ENCODE measurements around the gene SYT8.

DNA sequence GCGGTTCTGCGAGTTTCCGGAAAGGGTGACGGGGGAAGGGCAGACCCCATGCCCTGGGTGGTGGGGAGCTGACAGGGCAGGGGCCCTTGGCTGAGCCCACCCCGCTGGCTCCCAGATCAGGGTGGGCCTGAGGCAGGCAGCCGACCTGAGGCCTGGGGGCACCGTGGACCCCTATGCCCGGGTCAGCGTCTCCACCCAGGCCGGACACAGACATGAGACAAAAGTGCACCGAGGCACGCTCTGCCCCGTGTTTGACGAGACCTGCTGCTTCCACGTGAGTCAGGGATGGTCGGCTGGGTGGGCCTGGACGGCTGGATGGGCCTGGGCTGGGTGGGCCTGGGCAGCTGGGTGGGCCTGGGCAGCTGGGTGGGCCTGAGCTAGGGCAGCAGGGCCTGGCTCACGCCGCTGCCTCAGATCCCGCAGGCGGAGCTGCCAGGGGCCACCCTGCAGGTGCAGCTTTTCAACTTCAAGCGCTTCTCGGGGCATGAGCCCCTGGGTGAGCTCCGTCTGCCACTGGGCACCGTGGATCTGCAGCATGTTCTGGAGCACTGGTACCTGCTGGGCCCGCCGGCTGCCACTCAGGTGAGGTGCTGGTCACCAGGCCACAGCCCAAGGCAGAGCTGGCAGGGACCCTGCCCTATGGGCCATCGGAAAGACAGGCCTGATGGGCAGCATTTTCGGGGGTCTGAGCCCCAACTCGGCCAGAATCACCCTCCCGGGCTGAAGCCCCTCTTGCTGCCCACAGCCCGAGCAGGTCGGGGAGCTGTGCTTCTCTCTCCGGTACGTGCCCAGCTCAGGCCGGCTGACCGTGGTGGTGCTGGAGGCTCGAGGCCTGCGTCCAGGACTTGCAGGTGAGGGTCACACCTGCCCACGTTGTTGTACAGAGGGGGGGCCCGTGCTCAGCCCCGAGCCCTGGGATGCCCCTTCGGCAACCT lies 1.5 kb downstream of the SYT8 start:
- TF ChIP-seq POLR2A (IDR thresholded peaks at IDR 0.05; ENCODE audit: low read depth, low read length) = no peak
- TF ChIP-seq SPI1 (IDR thresholded peaks at IDR 0.05; ENCODE audit: low read depth, low read length) = no peak
- TF ChIP-seq POLR2AphosphoS5 (IDR thresholded peaks at IDR 0.05; ENCODE audit: low read depth, low read length) = no peak
- TF ChIP-seq POU2F2 (IDR thresholded peaks at IDR 0.05; ENCODE audit: low read depth, low read length) = no peak
- TF ChIP-seq PAX5 (IDR thresholded peaks at IDR 0.05; ENCODE audit: insufficient read depth, low read length, severe bottlenecking) = no peak

Measured in GM12891 (cell line).